Activated naive CD4-positive, alpha-beta T cell treated with anti-CD3 and anti-CD28 coated beads for 36 hours (primary cell): ENCODE data around the gene SH3BGRL. TPM values are rescaled to one million over a fixed set of nuclear protein-coding genes. Genes with fewer than 3 reads are reported as not detected.

Experiments
- CTCF ChIA-PET: fragments of 350-600 bp; sonication (Branson Sonifier 250); formaldehyde crosslinking; loops from one replicate; lab custom pipeline; 2021; ENCODE audit warnings: antibody characterized with exemption; lab: Charles Lee
- DNase-seq: peaks from one replicate; pipeline ENCODE4 v3.0.0-alpha.2; 2020
- H3K27ac Mint-ChIP-seq: one replicate; pipeline ENCODE4 v1.8.0; 2021; ENCODE audit warnings: mild to moderate bottlenecking, mixed read lengths
- H3K27me3 Mint-ChIP-seq: one replicate; pipeline ENCODE4 v1.8.0; 2021; ENCODE audit warnings: low read depth, mixed read lengths
- H3K36me3 Mint-ChIP-seq: one replicate; pipeline ENCODE4 v1.8.0; 2021; ENCODE audit warnings: low read depth, mixed read lengths
- H3K4me1 Mint-ChIP-seq: one replicate; pipeline ENCODE4 v1.8.0; 2021; ENCODE audit warnings: low read depth, mixed read lengths
- H3K4me3 Mint-ChIP-seq: one replicate; pipeline ENCODE4 v1.8.0; 2021; ENCODE audit warnings: mild to moderate bottlenecking, moderate library complexity, mixed read lengths
- H3K9me3 Mint-ChIP-seq: one replicate; pipeline ENCODE4 v1.8.0; 2021; ENCODE audit warnings: mixed read lengths
- intact Hi-C: fragments of 100-400 bp; cut with micrococcal nuclease; formaldehyde crosslinking; loops from one replicate; pipeline ENCODE4 v1.15.1; 2023
- total RNA-seq, 2 experiments: library from RNA; stranded (reverse); gene quantifications; one replicate each; pipeline ENCODE4 v1.2.3, GENCODE V29; 2021

SH3BGRL gene
- total RNA-seq, 2 experiments from 2014 or later = 48.3 to 54.3 TPM

DNA sequence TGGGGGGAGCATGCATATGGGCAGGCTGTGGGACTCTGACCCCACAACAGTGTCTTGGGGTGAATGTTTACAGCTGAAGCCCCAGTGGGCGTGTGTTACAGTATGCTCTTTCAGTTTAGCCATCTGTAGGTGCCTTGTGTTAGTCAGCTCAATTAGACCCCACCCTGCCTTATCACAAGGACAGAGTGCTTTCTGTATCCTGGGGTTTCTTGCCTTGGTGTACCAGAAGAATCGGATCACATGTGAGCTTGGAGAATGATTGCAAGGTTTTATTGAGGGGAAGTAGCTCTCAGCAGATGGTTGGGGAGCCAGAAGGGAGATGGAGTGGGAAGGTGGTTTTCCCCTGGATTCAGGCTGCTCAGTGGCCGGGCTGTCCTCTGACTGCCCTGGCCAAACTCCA, 27.3 kb downstream of the SH3BGRL start:
- no peak overlapping the region for H3K4me3 Mint-ChIP-seq
- H3K9me3 Mint-ChIP-seq = no peaks in the 10 kb centered on the region
- intact Hi-C loops = no loop called here
- peaks cover 4% of the 10 kb centered on the region for H3K36me3 Mint-ChIP-seq
- H3K27me3 Mint-ChIP-seq = no peaks in the 10 kb centered on the region
- no peak for DNase-seq
- no peak overlapping the region for H3K27ac Mint-ChIP-seq
- CTCF ChIA-PET = interaction anchor here (0.7 kb wide), 1 partner anchor 9 kb away, joined by 3 read pairs; no protein-coding TSS in a partner anchor
- H3K4me1 Mint-ChIP-seq = peaks cover 12% of the 10 kb centered on the region

DNA sequence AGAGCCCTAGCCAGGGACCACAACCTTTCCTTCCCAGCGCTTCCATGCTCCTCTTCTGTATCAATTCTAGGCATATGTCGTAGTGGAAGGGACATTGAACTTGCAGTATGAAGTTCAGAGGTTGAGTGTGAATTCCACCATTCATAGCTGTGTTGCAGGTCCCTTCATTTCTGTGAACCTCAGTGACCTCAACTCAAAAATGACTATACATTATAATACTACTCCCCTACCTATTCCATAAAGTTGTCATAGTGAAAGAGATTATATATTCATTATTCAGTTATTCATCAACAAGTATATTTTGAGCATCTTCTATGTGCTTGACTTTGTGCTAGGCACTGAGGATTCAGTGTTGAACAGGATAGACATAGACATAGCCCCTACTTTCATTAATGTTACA, 28.0 kb downstream of the SH3BGRL start:
- Mint-ChIP-seq H3K9me3 (no peaks in the 10 kb centered on the region), H3K4me3 (no peak overlapping the region), H3K27ac (no peak overlapping the region), H3K36me3 (peaks cover 5% of the 10 kb centered on the region), H3K4me1 (peaks cover 12% of the 10 kb centered on the region), H3K27me3 (no peaks in the 10 kb centered on the region)
- no peak for DNase-seq
- CTCF ChIA-PET = no interaction called here
- intact Hi-C loops = no loop called here

DNA sequence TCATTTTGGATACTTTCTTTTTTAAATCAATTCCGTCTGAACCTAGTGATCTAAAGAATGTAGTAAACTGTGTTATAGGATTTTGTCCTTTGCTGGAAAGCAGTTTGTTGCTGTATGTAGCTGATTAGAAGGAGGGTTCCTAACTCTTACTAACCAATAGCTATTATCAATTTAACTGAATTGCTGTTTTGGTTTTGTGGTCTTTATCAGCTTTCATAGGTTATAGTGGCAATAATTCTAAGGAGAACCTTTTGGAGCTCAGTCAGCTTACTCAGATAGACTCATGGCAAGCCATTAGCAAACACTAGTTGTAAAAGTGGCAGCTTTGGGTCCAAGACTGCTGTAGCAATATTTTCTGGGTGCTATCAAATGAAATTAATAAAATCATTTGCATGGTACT, 29.6 kb downstream of the SH3BGRL start:
- intact Hi-C loops = no loop called here
- Mint-ChIP-seq H3K27ac (no peak overlapping the region), H3K27me3 (no peaks in the 10 kb centered on the region), H3K36me3 (peaks cover 13% of the 10 kb centered on the region), H3K4me1 (peaks cover 12% of the 10 kb centered on the region), H3K4me3 (no peak overlapping the region), H3K9me3 (no peaks in the 10 kb centered on the region)
- CTCF ChIA-PET = no interaction called here
- no peak for DNase-seq

DNA sequence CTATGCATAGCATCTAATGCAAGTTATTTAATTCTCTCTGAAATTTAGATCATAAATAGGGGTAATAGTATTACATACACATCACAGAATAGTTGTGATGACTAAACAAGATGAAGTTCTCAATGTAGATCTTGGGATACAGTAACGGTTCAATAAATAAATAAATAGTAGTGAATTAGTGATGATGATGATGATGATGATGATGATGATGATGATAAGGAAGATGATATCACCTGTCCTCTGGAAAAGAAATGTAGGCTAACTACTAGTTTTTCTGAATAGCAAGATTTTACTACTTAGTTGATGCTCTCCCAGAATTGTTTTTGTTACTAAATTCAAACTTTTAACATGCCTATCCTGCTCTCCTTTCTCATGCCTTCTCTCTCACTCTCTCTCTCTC, 30.3 kb downstream of the SH3BGRL start:
- intact Hi-C loops = no loop called here
- no peak overlapping the region for H3K27ac Mint-ChIP-seq
- CTCF ChIA-PET = no interaction called here
- no peaks in the 10 kb centered on the region for H3K27me3 Mint-ChIP-seq
- peaks cover 21% of the 10 kb centered on the region for H3K36me3 Mint-ChIP-seq
- DNase-seq = no peak
- no peaks in the 10 kb centered on the region for H3K9me3 Mint-ChIP-seq
- H3K4me1 Mint-ChIP-seq = peaks cover 11% of the 10 kb centered on the region
- H3K4me3 Mint-ChIP-seq = no peak overlapping the region

DNA sequence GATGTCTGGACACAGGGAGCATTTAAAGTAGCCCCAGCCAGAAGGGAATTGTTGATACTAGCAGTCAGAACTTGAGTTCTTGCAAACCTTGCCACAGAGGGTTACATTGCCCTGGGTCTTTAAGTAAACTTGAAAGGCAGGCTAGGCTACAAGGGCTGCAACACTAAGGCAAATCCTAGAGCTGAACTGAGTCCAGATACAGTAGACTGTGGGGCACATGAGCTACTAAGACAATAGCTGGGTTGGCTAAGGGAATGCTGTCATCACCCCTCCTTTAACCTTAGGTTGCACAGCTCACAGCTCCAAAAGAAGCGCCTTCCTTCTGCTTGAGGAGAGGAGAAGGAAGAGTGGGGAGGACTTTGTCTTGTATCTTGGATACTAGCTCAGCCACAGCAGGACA, 35.6 kb downstream of the SH3BGRL start:
- H3K27ac Mint-ChIP-seq = no peak overlapping the region
- peaks cover 10% of the 10 kb centered on the region for H3K9me3 Mint-ChIP-seq
- intact Hi-C loops = no loop called here
- H3K4me1 Mint-ChIP-seq = peaks cover 2% of the 10 kb centered on the region
- no peak overlapping the region for H3K4me3 Mint-ChIP-seq
- H3K36me3 Mint-ChIP-seq = peaks cover 45% of the 10 kb centered on the region
- H3K27me3 Mint-ChIP-seq = no peaks in the 10 kb centered on the region
- CTCF ChIA-PET = no interaction called here
- no peak for DNase-seq

DNA sequence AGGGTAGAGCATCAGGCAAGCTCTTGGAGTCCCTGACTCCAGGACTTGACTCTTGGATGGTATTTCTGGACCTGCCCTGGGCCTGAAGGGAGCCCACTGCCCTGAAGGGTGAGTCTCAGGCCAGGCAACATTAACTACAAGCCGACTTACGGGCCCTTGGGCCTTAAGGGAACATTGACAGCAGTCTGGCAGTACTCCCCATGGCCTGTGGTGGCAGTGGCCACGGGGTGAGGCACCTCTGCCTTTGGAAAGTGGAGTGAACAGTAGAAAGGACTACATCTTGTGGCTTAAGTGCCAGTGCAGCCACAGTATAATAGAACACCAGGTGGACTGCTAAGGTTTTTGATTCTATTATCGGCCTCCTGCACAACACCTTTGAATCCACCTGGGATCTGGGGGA, 36.3 kb downstream of the SH3BGRL start:
- Mint-ChIP-seq H3K4me3 (no peak overlapping the region), H3K9me3 (peaks cover 10% of the 10 kb centered on the region), H3K27ac (no peak overlapping the region), H3K27me3 (no peaks in the 10 kb centered on the region), H3K4me1 (peaks cover 3% of the 10 kb centered on the region), H3K36me3 (peaks cover 47% of the 10 kb centered on the region)
- DNase-seq = no peak
- CTCF ChIA-PET = no interaction called here
- intact Hi-C loops = no loop called here

DNA sequence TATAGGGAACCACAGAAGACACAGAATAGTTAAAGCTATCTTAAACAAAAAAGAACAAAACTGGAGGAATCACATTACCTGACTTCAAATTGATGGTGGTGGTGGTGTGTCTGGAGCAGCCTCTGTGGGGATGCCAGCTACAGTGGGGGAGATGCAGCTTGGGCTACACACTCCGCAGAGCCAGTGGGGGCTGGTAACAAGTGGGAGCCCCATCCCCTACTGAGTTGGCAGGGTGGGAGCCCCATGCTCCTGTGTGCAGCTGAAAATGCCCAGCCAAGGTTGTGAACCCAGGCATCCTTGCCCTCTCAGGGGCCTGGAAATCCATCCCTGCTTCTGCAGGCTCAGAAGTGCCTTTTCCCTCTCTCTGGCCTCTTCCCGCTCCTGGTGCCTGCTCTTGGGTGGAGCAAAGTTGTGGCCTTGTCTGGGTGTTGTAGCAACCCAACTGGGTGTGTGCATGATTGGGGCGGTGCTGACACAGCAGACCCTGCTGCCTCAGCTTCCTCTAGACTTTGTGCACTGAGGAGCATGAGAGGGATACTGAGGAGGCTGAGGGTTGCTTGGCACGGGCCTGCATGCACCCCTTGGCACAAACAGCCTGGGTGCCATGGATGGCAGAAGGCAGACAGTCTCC, 38.9 kb downstream of the SH3BGRL start:
- Mint-ChIP-seq H3K4me3 (no peak overlapping the region), H3K27me3 (no peaks in the 10 kb centered on the region), H3K27ac (no peak overlapping the region), H3K36me3 (peaks cover 42% of the 10 kb centered on the region), H3K4me1 (peaks cover 3% of the 10 kb centered on the region), H3K9me3 (peaks cover 10% of the 10 kb centered on the region)
- intact Hi-C loops = no loop called here
- CTCF ChIA-PET = no interaction called here
- no peak for DNase-seq

DNA sequence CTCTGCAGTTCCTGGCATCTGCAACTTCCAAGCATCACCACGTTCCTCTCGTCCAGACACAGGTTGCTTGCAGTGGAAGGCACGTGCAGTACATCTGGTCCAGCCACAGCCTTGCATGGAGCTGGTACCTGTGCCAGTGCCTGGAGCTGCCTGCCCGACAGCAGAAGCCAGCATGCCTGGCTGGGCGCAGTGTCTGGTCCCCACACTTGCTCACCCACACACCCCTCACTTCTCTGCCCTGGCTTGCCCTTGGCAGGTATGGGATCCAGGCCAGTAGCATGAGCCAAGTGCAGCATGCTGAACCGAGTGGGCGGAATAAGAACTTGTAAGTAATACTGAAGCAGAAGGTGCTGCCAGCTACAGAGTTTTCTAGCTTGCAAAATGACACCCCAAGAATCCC, 39.9 kb downstream of the SH3BGRL start:
- intact Hi-C loops = no loop called here
- H3K9me3 Mint-ChIP-seq = peaks cover 10% of the 10 kb centered on the region
- H3K36me3 Mint-ChIP-seq = peaks cover 34% of the 10 kb centered on the region
- no peak overlapping the region for H3K4me3 Mint-ChIP-seq
- no peak overlapping the region for H3K27ac Mint-ChIP-seq
- no peak for DNase-seq
- CTCF ChIA-PET = no interaction called here
- peaks cover 3% of the 10 kb centered on the region for H3K4me1 Mint-ChIP-seq
- H3K27me3 Mint-ChIP-seq = no peaks in the 10 kb centered on the region

DNA sequence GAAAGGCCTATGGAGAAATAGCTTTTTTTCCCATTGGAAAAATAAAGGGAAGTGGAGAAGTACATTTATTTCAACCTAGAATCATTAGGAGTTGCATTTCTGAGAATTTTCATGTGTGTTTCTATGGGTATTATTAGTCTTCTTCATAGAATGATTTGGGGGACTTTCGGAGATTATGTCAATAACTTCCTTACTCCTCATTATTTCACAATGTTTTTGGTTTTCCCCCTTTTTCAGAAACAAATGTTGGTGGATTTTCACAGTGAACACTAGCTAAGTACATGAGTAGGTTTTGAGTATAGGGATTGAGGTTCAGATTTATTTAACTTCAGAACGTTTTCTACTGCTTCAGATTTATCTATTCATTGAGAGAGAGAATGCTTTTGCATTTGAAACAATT, 54.0 kb downstream of the SH3BGRL start:
- Mint-ChIP-seq H3K27me3 (no peaks in the 10 kb centered on the region), H3K27ac (no peak overlapping the region), H3K36me3 (peaks cover 3% of the 10 kb centered on the region), H3K4me3 (no peak overlapping the region), H3K4me1 (peaks cover 35% of the 10 kb centered on the region), H3K9me3 (no peaks in the 10 kb centered on the region)
- intact Hi-C loops = no loop called here
- CTCF ChIA-PET = interaction anchor here (1.5 kb wide), 1 partner anchor 122 kb away, joined by 3 read pairs; no protein-coding TSS in a partner anchor
- DNase-seq = no peak

DNA sequence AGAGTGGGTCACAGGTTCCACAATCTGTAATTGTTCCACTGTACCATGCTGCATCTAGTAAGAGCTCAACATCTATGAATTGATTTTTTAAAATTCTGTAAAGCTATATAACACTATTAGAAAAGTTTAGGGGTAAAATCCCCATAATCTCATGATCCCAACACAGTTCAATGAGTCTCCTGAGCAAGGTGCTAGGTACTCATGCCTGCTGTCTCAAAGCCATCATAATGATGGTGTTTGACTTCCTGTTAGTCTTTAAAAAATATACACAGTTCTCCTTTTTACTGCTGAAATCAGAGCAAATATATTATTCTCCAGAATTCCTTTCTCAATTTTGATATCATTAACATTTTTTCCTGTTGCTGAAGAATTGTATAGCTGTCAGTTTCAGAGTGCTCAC, 55.9 kb downstream of the SH3BGRL start:
- no peaks in the 10 kb centered on the region for H3K9me3 Mint-ChIP-seq
- peaks cover 3% of the 10 kb centered on the region for H3K36me3 Mint-ChIP-seq
- no peaks in the 10 kb centered on the region for H3K27me3 Mint-ChIP-seq
- CTCF ChIA-PET = no interaction called here
- no peak for DNase-seq
- peaks cover 38% of the 10 kb centered on the region for H3K4me1 Mint-ChIP-seq
- H3K27ac Mint-ChIP-seq = no peak overlapping the region
- H3K4me3 Mint-ChIP-seq = no peak overlapping the region
- intact Hi-C loops = no loop called here

DNA sequence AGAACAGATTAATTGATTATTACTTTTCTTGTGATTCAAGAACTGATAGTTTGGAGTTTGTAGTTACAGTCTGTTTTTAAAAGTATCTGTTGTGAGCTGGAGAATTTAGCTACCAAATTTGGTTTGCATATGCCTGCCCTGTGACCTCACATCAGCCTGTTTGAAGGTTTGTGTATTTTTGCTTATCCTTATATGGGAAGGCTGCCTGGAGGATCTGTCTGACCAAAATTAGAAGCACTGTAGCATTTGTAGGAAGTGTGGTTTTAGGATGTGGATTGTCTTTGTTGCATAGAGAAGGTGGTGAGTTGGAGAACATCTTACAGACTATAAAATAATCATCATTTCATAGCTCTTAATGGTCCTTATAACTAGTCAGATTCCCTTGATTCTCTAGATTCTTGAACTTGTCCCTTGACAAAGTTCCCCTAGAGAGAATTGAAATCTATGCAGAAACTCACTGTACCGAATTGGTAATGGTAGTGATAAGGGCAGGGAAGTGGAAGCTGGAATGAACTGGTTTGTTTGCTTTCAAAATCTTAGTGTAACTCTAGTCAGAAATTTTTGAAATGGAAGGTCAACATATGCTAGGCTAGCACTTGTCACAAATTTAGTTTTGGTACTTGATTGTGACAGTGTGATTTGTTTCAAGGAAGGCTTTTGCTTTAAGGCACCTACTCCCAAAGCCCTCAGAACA, 57.3 kb downstream of the SH3BGRL start:
- intact Hi-C loops = no loop called here

DNA sequence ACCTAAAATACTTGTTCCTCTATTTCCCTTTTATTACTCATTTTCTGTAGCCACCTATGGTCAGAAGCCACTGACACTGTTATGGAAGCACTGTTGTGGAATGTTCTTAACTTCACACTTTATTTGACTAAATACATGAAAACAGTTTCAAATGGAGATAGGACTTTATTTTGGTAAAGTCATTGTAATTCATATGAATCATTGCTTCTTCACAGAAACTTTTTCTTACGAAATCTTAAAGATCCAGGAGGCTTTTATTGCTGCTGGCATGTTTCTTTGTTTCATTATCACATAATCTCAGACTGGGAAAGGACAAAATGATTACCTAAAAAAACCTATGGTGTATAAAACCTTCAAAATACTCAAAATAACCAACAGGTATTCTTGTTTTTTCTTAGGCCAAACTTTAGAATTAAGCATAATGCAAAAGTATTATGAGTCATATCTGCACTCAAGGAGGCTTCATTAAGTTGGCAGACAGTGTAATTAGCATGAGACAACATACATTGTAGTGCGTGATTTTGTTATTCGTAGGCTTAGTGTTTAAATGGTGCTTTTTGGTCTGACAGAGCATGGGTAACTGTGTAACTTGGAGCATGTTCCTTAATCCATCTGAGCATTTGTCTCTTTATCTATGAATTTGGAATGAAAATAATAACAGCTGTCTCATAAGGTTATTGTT, 58.0 kb downstream of the SH3BGRL start:
- Mint-ChIP-seq H3K36me3 (no peaks in the 10 kb centered on the region), H3K4me1 (peaks cover 27% of the 10 kb centered on the region), H3K9me3 (no peaks in the 10 kb centered on the region), H3K4me3 (no peak overlapping the region), H3K27ac (no peak overlapping the region), H3K27me3 (no peaks in the 10 kb centered on the region)
- no peak for DNase-seq
- intact Hi-C loops = no loop called here
- CTCF ChIA-PET = no interaction called here

More for the DNA sequence above, 57.3 kb downstream of the SH3BGRL start:
- Mint-ChIP-seq H3K4me3 (no peak overlapping the region), H3K4me1 (peaks cover 31% of the 10 kb centered on the region), H3K27ac (peak overlapping the region; percentile 36), H3K9me3 (no peaks in the 10 kb centered on the region), H3K36me3 (no peaks in the 10 kb centered on the region), H3K27me3 (no peaks in the 10 kb centered on the region)
- CTCF ChIA-PET = interaction anchor here (0.6 kb wide), 1 partner anchor 57 kb away, joined by 4 read pairs; no protein-coding TSS in a partner anchor
- DNase-seq = no peak
